ENCODE results near the gene ARHGAP1.
"Not testable (repeated sequence)": the region's sequence is repeated elsewhere in the genome, so short reads cannot be mapped to it uniquely, and the experiment has no call there.

- not testable (repeated sequence) for TF ChIP-seq POLR2A, CTCF (IDR thresholded peaks at IDR 0.05)
Measured at GRCh38 chr11:46670521-46670920, 29.9 kb downstream of the ARHGAP1 start.

Data from adrenal gland (tissue), 5 donors.